ENCODE measurements around the gene POU2F2. TPM values are rescaled to one million over a fixed set of nuclear protein-coding genes. Genes with fewer than 3 reads are reported as not detected.

The POU2F2 gene
- total and polyA plus RNA-seq, 2 donors (not counting 3 experiments of a cell fraction or from before 2014, with no cell fraction given) = 4.0 to 4.1 TPM

GRCh38 chr19:42176990-42177685 is 44.9 kb upstream of the POU2F2 start:
- Histone ChIP-seq H4K20me1 (replicated peaks; ENCODE audit: control insufficient read depth, extremely low read depth, insufficient read depth, low read length) (no peaks in the 10 kb centered on the region), H3K4me3 (replicated peaks in 1 of 3; ENCODE audit: insufficient read depth in 1 of 3, low read depth in 1 of 3, low read length in 3 of 3) (no peak overlapping the region), H2AFZ (ENCODE audit: low read depth, low read length) (no peak overlapping the region), H3K27ac (ENCODE audit: insufficient read depth, low read depth, low read length) (no peak overlapping the region), H3K9me3 (replicated peaks; ENCODE audit: control insufficient read depth, insufficient read depth, low read length) (no peaks in the 10 kb centered on the region), H3K4me1 (ENCODE audit: control insufficient read depth, extremely low read depth, insufficient read depth, low read length) (peaks cover 8% of the 10 kb centered on the region), H3K9ac (replicated peaks; ENCODE audit: extremely low read depth, insufficient read depth, low read length) (no peak overlapping the region), H3K27me3 (ENCODE audit: control insufficient read depth in 2 of 2, insufficient read depth in 2 of 2, low read length in 2 of 2) (peaks cover 56 to 62% of the 10 kb centered on the region in 2 experiments), H3K4me2 (ENCODE audit: insufficient read depth, low read length) (no peak overlapping the region), H3K36me3 (ENCODE audit: control insufficient read depth in 2 of 2, extremely low read depth in 1 of 2, insufficient read depth in 2 of 2, low read length in 2 of 2) (no peaks in the 10 kb centered on the region), H3K79me2 (ENCODE audit: control insufficient read depth, insufficient read depth, low read length) (no peaks in the 10 kb centered on the region), H3K9me1 (replicated peaks; ENCODE audit: control insufficient read depth, extremely low read depth, insufficient read depth, low read length) (no peaks in the 10 kb centered on the region)
- FAIRE-seq = no peak
- BruUV-seq (replicated peaks) = no TSS peak
- intact Hi-C loops (cut with micrococcal nuclease) = loop anchor here (1.0 kb wide), 1 partner anchor 96 kb away; no protein-coding TSS in a partner anchor
- ChIA-PET POLR2A (no interaction called here), CTCF (interaction anchor here (0.6 to 2.7 kb wide), 23 partner anchors 9 to 180 kb away, joined by 3 to 24 read pairs (median 5); partner anchors contain the start of genes DEDD2 and POU2F2)
- TF ChIP-seq CTCF (IDR thresholded peaks at IDR 0.05; ENCODE audit: extremely low read depth in 1 of 2, insufficient read depth in 1 of 2, low read depth in 1 of 2, low read length in 2 of 2) = peak; percentile 17 to 53
- no peak for TF ChIP-seq MYC (IDR thresholded peaks at IDR 0.05; ENCODE audit: low read depth, low read length)
- DNase-seq (ENCODE audit: low read depth, low spot score) = peak; percentile 60
- dilution Hi-C loops (cut with MboI; ENCODE audit: extremely low pct_ligation_motif_present, low sequenced_read_pairs) = no loop called here

GRCh38 chr19:42176649-42176989 is 44.4 kb upstream of the POU2F2 start:
- peaks cover 8% of the 10 kb centered on the region for H3K4me1 ChIP-seq (ENCODE audit: control insufficient read depth, extremely low read depth, insufficient read depth, low read length)
- ChIA-PET CTCF (interaction anchor here (0.8 to 2.7 kb wide), 23 partner anchors 9 to 180 kb away, joined by 3 to 24 read pairs (median 5); partner anchors contain the start of genes DEDD2 and POU2F2), POLR2A (interaction anchor here (0.5 kb wide), 1 partner anchor 210 kb away, joined by 5 read pairs; no protein-coding TSS in a partner anchor)
- H3K79me2 ChIP-seq (ENCODE audit: control insufficient read depth, insufficient read depth, low read length) = no peaks in the 10 kb centered on the region
- H4K20me1 ChIP-seq (replicated peaks; ENCODE audit: control insufficient read depth, extremely low read depth, insufficient read depth, low read length) = no peaks in the 10 kb centered on the region
- H3K27ac ChIP-seq (ENCODE audit: insufficient read depth, low read depth, low read length) = no peak overlapping the region
- H3K4me2 ChIP-seq (ENCODE audit: insufficient read depth, low read length) = peak overlapping the region; percentile 71
- BruUV-seq (replicated peaks) = no TSS peak
- TF ChIP-seq MAX (IDR thresholded peaks at IDR 0.05; ENCODE audit: insufficient read depth, insufficient read length) (no peak), GATA2 (IDR thresholded peaks at IDR 0.05; ENCODE audit: insufficient read depth, insufficient read length, low read depth, low read length) (no peak), CTCF (IDR thresholded peaks at IDR 0.05; ENCODE audit: extremely low read depth in 1 of 2, insufficient read depth in 1 of 2, low read depth in 1 of 2, low read length in 2 of 2) (no peak), POLR2A (IDR thresholded peaks at IDR 0.05; ENCODE audit: low read depth, low read length) (no peak), FOS (IDR thresholded peaks at IDR 0.05; ENCODE audit: borderline replicate concordance, insufficient read depth, low read length) (no peak), MYC (IDR thresholded peaks at IDR 0.05; ENCODE audit: low read depth, low read length) (no peak), POLR2AphosphoS5 (IDR thresholded peaks at IDR 0.05; ENCODE audit: insufficient read depth, low read depth, low read length) (no peak), EZH2 (IDR thresholded peaks at IDR 0.05; ENCODE audit: borderline replicate concordance, low read depth, low read length, severe bottlenecking) (no peak), JUN (IDR thresholded peaks at IDR 0.05; ENCODE audit: borderline replicate concordance, insufficient read depth, insufficient read length, low read depth) (no peak)
- dilution Hi-C loops (cut with MboI; ENCODE audit: extremely low pct_ligation_motif_present, low sequenced_read_pairs) = no loop called here
- no peak for DNase-seq (ENCODE audit: low read depth, low spot score)
- H3K36me3 ChIP-seq (ENCODE audit: control insufficient read depth in 2 of 2, extremely low read depth in 1 of 2, insufficient read depth in 2 of 2, low read length in 2 of 2) = no peaks in the 10 kb centered on the region
- FAIRE-seq = peak; percentile 50
- intact Hi-C loops (cut with micrococcal nuclease) = loop anchor here (1.0 kb wide), 1 partner anchor 95 kb away; no protein-coding TSS in a partner anchor
- H3K9ac ChIP-seq (replicated peaks; ENCODE audit: extremely low read depth, insufficient read depth, low read length) = no peak overlapping the region
- peaks cover 52 to 58% of the 10 kb centered on the region in 2 experiments for H3K27me3 ChIP-seq (ENCODE audit: control insufficient read depth in 2 of 2, insufficient read depth in 2 of 2, low read length in 2 of 2)
- H3K9me1 ChIP-seq (replicated peaks; ENCODE audit: control insufficient read depth, extremely low read depth, insufficient read depth, low read length) = no peaks in the 10 kb centered on the region
- peak overlapping the region in 2 of 3 experiments; percentile 2 to 23 for H3K4me3 ChIP-seq (replicated peaks in 1 of 3; ENCODE audit: insufficient read depth in 1 of 3, low read depth in 1 of 3, low read length in 3 of 3)
- H2AFZ ChIP-seq (ENCODE audit: low read depth, low read length) = peak overlapping the region; percentile 66
- no peaks in the 10 kb centered on the region for H3K9me3 ChIP-seq (replicated peaks; ENCODE audit: control insufficient read depth, insufficient read depth, low read length)
